ENCODE results near the gene SLC35C1. TPM values are rescaled to one million over a fixed set of nuclear protein-coding genes. Genes with fewer than 3 reads are reported as not detected.

The SLC35C1 gene
- total RNA-seq, 8 experiments from 2014 or later: 4.5 to 27.2 (median 7.1) TPM

GRCh38 chr11:45771566-45772448 lies 33.1 kb upstream of the SLC35C1 start:
- H3K4me1 ChIP-seq (replicated peaks in 1 of 2): peaks cover 3 to 7% of the 10 kb centered on the region in 2 donors
- H3K4me3 ChIP-seq: peak overlapping the region; percentile 23 to 37 (median 32)
- H3K27ac ChIP-seq: no peak overlapping the region
- peak; percentile 85 to 98 (median 96) for ATAC-seq (replicated peaks in 6 of 8)
- WGBS, 10 experiments: 0 to 100% (median 6%) methylated on average over 1 to 9 of the region's 31 CpGs; no CpG with 5 or more reads in 1 of the 10 experiments
- in situ Hi-C loops (cut with MboI; ENCODE audit: low pct_unique_long_range_greater_than_20kb in 2 of 9, low sequenced_read_pairs in 9 of 9, unreplicated experiment in 9 of 9): loop anchor here in 8 of 9 experiments (10.0 to 25.0 kb wide), 3 partner anchors 385 to 410 kb away; no protein-coding TSS in a partner anchor

- H3K4me1 ChIP-seq (replicated peaks in 1 of 2): peaks cover 3 to 7% of the 10 kb centered on the region in 2 donors
- in situ Hi-C loops (cut with MboI; ENCODE audit: low pct_unique_long_range_greater_than_20kb in 2 of 9, low sequenced_read_pairs in 9 of 9, unreplicated experiment in 9 of 9): loop anchor here in 8 of 9 experiments (10.0 to 25.0 kb wide), 3 partner anchors 385 to 410 kb away; no protein-coding TSS in a partner anchor
- WGBS, 10 experiments: 2 to 94% (median 56%) methylated on average over 2 to 5 of the region's 5 CpGs; no CpG with 5 or more reads in 1 of the 10 experiments
- no peak overlapping the region for H3K27ac ChIP-seq
- peak in 4 of 8 experiments; percentile 12 to 60 (median 18) for ATAC-seq (replicated peaks in 6 of 8)
- no peak overlapping the region for H3K4me3 ChIP-seq
Observed at GRCh38 chr11:45772449-45772774, 32.5 kb upstream of the SLC35C1 start.

- in situ Hi-C loops (cut with MboI; ENCODE audit: low pct_unique_long_range_greater_than_20kb in 2 of 9, low sequenced_read_pairs in 9 of 9, unreplicated experiment in 9 of 9): loop anchor here in 8 of 9 experiments (10.0 to 25.0 kb wide), 3 partner anchors 386 to 411 kb away; no protein-coding TSS in a partner anchor
- no peak overlapping the region for H3K4me3 ChIP-seq
- H3K27ac ChIP-seq: no peak overlapping the region
- 10 to 87% (median 63%) methylated on average over 1 to 8 of the region's 11 CpGs; no CpG with 5 or more reads in 1 of the 10 experiments for WGBS, 10 experiments
- peaks cover 3 to 7% of the 10 kb centered on the region in 2 donors for H3K4me1 ChIP-seq (replicated peaks in 1 of 2)
- ATAC-seq (replicated peaks in 6 of 8): no peak
Observed at GRCh38 chr11:45772986-45773785, 31.8 kb upstream of the SLC35C1 start.

GRCh38 chr11:45773786-45774655 lies 30.9 kb upstream of the SLC35C1 start:
- Histone ChIP-seq H3K27ac (no peak overlapping the region), H3K4me3 (no peak overlapping the region), H3K4me1 (replicated peaks in 1 of 2) (peaks cover 3 to 7% of the 10 kb centered on the region in 2 donors)
- no peak for ATAC-seq (replicated peaks in 6 of 8)
- WGBS, 10 experiments: 72 to 100% (median 97%) methylated on average over 2 to 7 of the region's 12 CpGs; no CpG with 5 or more reads in 3 of the 10 experiments
- in situ Hi-C loops (cut with MboI; ENCODE audit: low pct_unique_long_range_greater_than_20kb in 2 of 9, low sequenced_read_pairs in 9 of 9, unreplicated experiment in 9 of 9): loop anchor here in 8 of 9 experiments (10.0 to 25.0 kb wide), 3 partner anchors 387 to 412 kb away; no protein-coding TSS in a partner anchor

GRCh38 chr11:45774786-45775185 lies 30.2 kb upstream of the SLC35C1 start:
- no peak for ATAC-seq (replicated peaks in 6 of 8)
- Histone ChIP-seq H3K27ac (no peak overlapping the region), H3K4me1 (replicated peaks in 1 of 2) (peaks cover 3 to 7% of the 10 kb centered on the region in 2 donors), H3K4me3 (no peak overlapping the region)
- 70 to 100% (median 98%) methylated on average over 1 to 4 of the region's 4 CpGs; no CpG with 5 or more reads in 6 of the 10 experiments for WGBS, 10 experiments
- in situ Hi-C loops (cut with MboI; ENCODE audit: low pct_unique_long_range_greater_than_20kb in 2 of 9, low sequenced_read_pairs in 9 of 9, unreplicated experiment in 9 of 9): loop anchor here in 8 of 9 experiments (10.0 to 25.0 kb wide), 3 partner anchors 387 to 412 kb away; no protein-coding TSS in a partner anchor

GRCh38 chr11:45777127-45777969 lies 27.6 kb upstream of the SLC35C1 start:
- Histone ChIP-seq H3K27ac (no peak overlapping the region), H3K4me3 (no peak overlapping the region), H3K4me1 (replicated peaks in 1 of 2) (no peaks in the 10 kb centered on the region)
- 42 to 91% (median 81%) methylated on average over 3 to 8 of the region's 9 CpGs; no CpG with 5 or more reads in 1 of the 10 experiments for WGBS, 10 experiments
- in situ Hi-C loops (cut with MboI; ENCODE audit: low pct_unique_long_range_greater_than_20kb in 2 of 9, low sequenced_read_pairs in 9 of 9, unreplicated experiment in 9 of 9): loop anchor here in 1 of 9 experiments (10.0 kb wide), 1 partner anchor 413 kb away; no protein-coding TSS in a partner anchor
- ATAC-seq (replicated peaks in 6 of 8): peak in 1 of 8 experiments; percentile 17

GRCh38 chr11:45778341-45778740 lies 26.6 kb upstream of the SLC35C1 start:
- no peak for ATAC-seq (replicated peaks in 6 of 8)
- H3K4me1 ChIP-seq (replicated peaks in 1 of 2): no peaks in the 10 kb centered on the region
- in situ Hi-C loops (cut with MboI; ENCODE audit: low pct_unique_long_range_greater_than_20kb in 2 of 9, low sequenced_read_pairs in 9 of 9, unreplicated experiment in 9 of 9): loop anchor here in 1 of 9 experiments (10.0 kb wide), 1 partner anchor 414 kb away; no protein-coding TSS in a partner anchor
- no peak overlapping the region for H3K4me3 ChIP-seq
- H3K27ac ChIP-seq: no peak overlapping the region
- WGBS, 10 experiments: 14 to 95% (median 81%) methylated on average over 1 to 6 of the region's 6 CpGs

- ATAC-seq (replicated peaks in 6 of 8): no peak
- in situ Hi-C loops (cut with MboI; ENCODE audit: low pct_unique_long_range_greater_than_20kb in 2 of 9, low sequenced_read_pairs in 9 of 9, unreplicated experiment in 9 of 9): loop anchor here in 1 of 9 experiments (10.0 kb wide), 1 partner anchor 415 kb away; no protein-coding TSS in a partner anchor
- no peak overlapping the region for H3K4me3 ChIP-seq
- H3K27ac ChIP-seq: no peak overlapping the region
- WGBS, 10 experiments: 32 to 91% (median 62%) methylated on average over 1 to 5 of the region's 5 CpGs; no CpG with 5 or more reads in 2 of the 10 experiments
- H3K4me1 ChIP-seq (replicated peaks in 1 of 2): no peaks in the 10 kb centered on the region
Observed at GRCh38 chr11:45779602-45780001, 25.3 kb upstream of the SLC35C1 start.

- H3K4me3 ChIP-seq: no peak overlapping the region
- WGBS, 10 experiments: 0 to 82% (median 46%) methylated on average over 1 to 2 of the region's 2 CpGs; no CpG with 5 or more reads in 1 of the 10 experiments
Observed at GRCh38 chr11:45786272-45786671, 18.7 kb upstream of the SLC35C1 start.

GRCh38 chr11:45788887-45789286 lies 16.1 kb upstream of the SLC35C1 start:
- 0 to 90% (median 75%) methylated on average over 1 to 2 of the region's 3 CpGs; no CpG with 5 or more reads in 3 of the 10 experiments for WGBS, 10 experiments
- no peak for ATAC-seq (replicated peaks in 6 of 8)
- Histone ChIP-seq H3K27ac (no peak overlapping the region), H3K4me3 (no peak overlapping the region), H3K4me1 (replicated peaks in 1 of 2) (no peaks in the 10 kb centered on the region)
- in situ Hi-C loops (cut with MboI; ENCODE audit: low pct_unique_long_range_greater_than_20kb in 2 of 9, low sequenced_read_pairs in 9 of 9, unreplicated experiment in 9 of 9): no loop called here

More at GRCh38 chr11:45786272-45786671, 18.7 kb upstream of the SLC35C1 start:
- Histone ChIP-seq H3K27ac (no peak overlapping the region), H3K4me1 (replicated peaks in 1 of 2) (no peaks in the 10 kb centered on the region)
- in situ Hi-C loops (cut with MboI; ENCODE audit: low pct_unique_long_range_greater_than_20kb in 2 of 9, low sequenced_read_pairs in 9 of 9, unreplicated experiment in 9 of 9): no loop called here
- no peak for ATAC-seq (replicated peaks in 6 of 8)

- Histone ChIP-seq H3K4me3 (no peak overlapping the region), H3K27ac (no peak overlapping the region), H3K4me1 (replicated peaks in 1 of 2) (no peaks in the 10 kb centered on the region)
- no peak for ATAC-seq (replicated peaks in 6 of 8)
- in situ Hi-C loops (cut with MboI; ENCODE audit: low pct_unique_long_range_greater_than_20kb in 2 of 9, low sequenced_read_pairs in 9 of 9, unreplicated experiment in 9 of 9): no loop called here
- WGBS, 10 experiments: 0 to 100% (median 83%) methylated on average over 1 of the region's 1 CpG; no CpG with 5 or more reads in 4 of the 10 experiments
Observed at GRCh38 chr11:45791524-45791923, 13.4 kb upstream of the SLC35C1 start.
